ENCODE data around the gene SCT. TPM values are rescaled to one million over a fixed set of nuclear protein-coding genes. Genes with fewer than 3 reads are reported as not detected.

SCT gene
- total RNA-seq, 4 donors from 2014 or later, result not detected

DNA sequence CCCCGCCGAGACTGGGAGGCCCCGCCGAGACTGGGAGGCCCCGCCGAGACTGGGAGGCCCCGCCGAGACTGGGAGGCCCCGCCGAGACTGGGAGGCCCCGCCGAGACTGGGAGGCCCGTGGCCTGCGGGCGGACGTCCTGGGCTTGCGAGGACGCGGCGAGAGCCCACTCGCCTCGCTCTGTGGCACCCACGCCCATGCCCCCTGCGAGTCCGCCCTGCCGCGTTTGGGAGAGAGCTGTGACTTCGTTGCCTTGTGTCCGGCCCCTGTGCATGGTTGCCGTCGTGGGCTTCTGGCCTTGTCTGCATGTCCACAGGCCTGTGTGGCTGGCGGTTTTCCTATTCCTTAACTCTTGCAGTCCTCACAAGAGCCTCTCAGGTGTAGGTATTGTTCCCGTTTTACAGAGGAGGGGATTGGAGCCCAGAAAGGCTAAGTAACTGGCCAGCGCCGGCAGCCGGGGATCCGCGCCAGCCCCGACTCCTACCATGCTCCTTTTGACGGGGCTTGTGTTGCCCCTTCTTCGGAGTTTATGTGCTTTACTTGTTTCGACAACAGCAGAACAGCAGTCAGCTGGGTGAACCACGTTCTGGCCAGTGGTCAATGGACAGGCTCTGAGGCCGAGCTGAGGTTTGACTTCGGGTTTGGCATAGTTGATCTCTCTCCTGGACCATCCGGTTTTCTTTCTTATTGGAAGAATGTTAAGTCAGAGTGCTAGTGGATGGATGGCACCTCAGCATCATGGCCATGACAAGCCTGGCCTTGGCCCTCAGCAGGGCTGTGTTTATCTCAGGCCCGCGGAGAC lies 50.0 kb downstream of the SCT start:
- TF ChIP-seq, protein P1, sequence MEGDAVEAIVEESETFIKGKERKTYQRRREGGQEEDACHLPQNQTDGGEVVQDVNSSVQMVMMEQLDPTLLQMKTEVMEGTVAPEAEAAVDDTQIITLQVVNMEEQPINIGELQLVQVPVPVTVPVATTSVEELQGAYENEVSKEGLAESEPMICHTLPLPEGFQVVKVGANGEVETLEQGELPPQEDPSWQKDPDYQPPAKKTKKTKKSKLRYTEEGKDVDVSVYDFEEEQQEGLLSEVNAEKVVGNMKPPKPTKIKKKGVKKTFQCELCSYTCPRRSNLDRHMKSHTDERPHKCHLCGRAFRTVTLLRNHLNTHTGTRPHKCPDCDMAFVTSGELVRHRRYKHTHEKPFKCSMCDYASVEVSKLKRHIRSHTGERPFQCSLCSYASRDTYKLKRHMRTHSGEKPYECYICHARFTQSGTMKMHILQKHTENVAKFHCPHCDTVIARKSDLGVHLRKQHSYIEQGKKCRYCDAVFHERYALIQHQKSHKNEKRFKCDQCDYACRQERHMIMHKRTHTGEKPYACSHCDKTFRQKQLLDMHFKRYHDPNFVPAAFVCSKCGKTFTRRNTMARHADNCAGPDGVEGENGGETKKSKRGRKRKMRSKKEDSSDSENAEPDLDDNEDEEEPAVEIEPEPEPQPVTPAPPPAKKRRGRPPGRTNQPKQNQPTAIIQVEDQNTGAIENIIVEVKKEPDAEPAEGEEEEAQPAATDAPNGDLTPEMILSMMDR (IDR thresholded peaks at IDR 0.05; ENCODE audit: low read depth), result no peak

Other genes starting within 250 kb of the SCT start
- 1 to 10 TPM in 2 of 4 donors, under 1 TPM in 2; 0.33 to 2.8 (median 1.3) TPM for gene PKP3, start 233.0 kb downstream of the SCT start, total RNA-seq
- gene SIGIRR, start 212.2 kb downstream of the SCT start, total RNA-seq, result 10 to 100 TPM; 18.3 to 43.4 (median 38.0) TPM
- gene ANO9, start 185.2 kb downstream of the SCT start, total RNA-seq, result 1 to 10 TPM in 1 of 4 donors, under 1 TPM in 3; 0.44 to 1.5 (median 0.63) TPM
- gene PTDSS2, start 176.9 kb downstream of the SCT start, total RNA-seq, result 10 to 100 TPM; 19.1 to 77.6 (median 26.2) TPM
- gene RNH1, start 119.9 kb downstream of the SCT start, total RNA-seq, result 100 to 1,000 TPM; 108 to 290 (median 245) TPM
- gene HRAS, start 91.6 kb downstream of the SCT start, total RNA-seq, result 10 to 100 TPM; 33.7 to 53.3 (median 39.9) TPM
- gene LRRC56, start 89.7 kb downstream of the SCT start, total RNA-seq, result under 1 TPM in 1 of 4 donors, not detected in 3; 0.38 TPM
- gene LMNTD2, start 66.4 kb downstream of the SCT start, total RNA-seq, result 1 to 10 TPM in 2 of 4 donors, under 1 TPM in 2; 0.65 to 2.4 (median 1.0) TPM
- gene RASSF7, start 66.2 kb downstream of the SCT start, total RNA-seq, result 1 to 10 TPM in 3 of 4 donors, under 1 TPM in 1; 0.49 to 7.6 (median 4.5) TPM
- 10 to 100 TPM in 3 of 4 donors, 1 to 10 TPM in 1; 9.0 to 28.4 (median 12.6) TPM for gene PHRF1, start 50.7 kb downstream of the SCT start, total RNA-seq
- 10 to 100 TPM in 3 of 4 donors, 1 to 10 TPM in 1; 3.6 to 40.9 (median 17.0) TPM for gene IRF7, start 11.2 kb downstream of the SCT start, total RNA-seq
- gene CDHR5, start 2.2 kb downstream of the SCT start, total RNA-seq, result not detected
- under 1 TPM in 1 of 4 donors, not detected in 3; 0.66 TPM for gene DRD4, start 10.1 kb upstream of the SCT start, total RNA-seq
- gene DEAF1, start 68.0 kb upstream of the SCT start, total RNA-seq, result 10 to 100 TPM; 14.0 to 28.4 (median 18.4) TPM
- 10 to 100 TPM in 3 of 4 donors, 1 to 10 TPM in 1; 8.8 to 32.8 (median 16.3) TPM for gene TMEM80, start 68.6 kb upstream of the SCT start, total RNA-seq
- gene EPS8L2, start 79.0 kb upstream of the SCT start, total RNA-seq, result 10 to 100 TPM in 2 of 4 donors, 1 to 10 TPM in 2; 3.8 to 20.0 (median 9.7) TPM
- 100 to 1,000 TPM; 237 to 459 (median 293) TPM for gene TALDO1, start 120.3 kb upstream of the SCT start, total RNA-seq
- gene GATD1, start 150.3 kb upstream of the SCT start, total RNA-seq, result 10 to 100 TPM in 3 of 4 donors, 1 to 10 TPM in 1; 7.1 to 22.8 (median 14.9) TPM
- not detected for gene CEND1, start 162.9 kb upstream of the SCT start, total RNA-seq
- gene SLC25A22, start 171.1 kb upstream of the SCT start, total RNA-seq, result 10 to 100 TPM in 1 of 4 donors, 1 to 10 TPM in 3; 2.5 to 12.8 (median 3.7) TPM
- gene PIDD1, start 178.1 kb upstream of the SCT start, total RNA-seq, result 10 to 100 TPM in 2 of 4 donors, 1 to 10 TPM in 2; 3.1 to 28.3 (median 9.0) TPM
- gene RPLP2, start 182.8 kb upstream of the SCT start, total RNA-seq, result 1,000 to 10,000 TPM in 3 of 4 donors, 100 to 1,000 TPM in 1; 917 to 1,671 (median 1,426) TPM
- gene PNPLA2, start 191.7 kb upstream of the SCT start, total RNA-seq, result 1,000 to 10,000 TPM in 1 of 4 donors, 100 to 1,000 TPM in 3; 204 to 1,337 (median 369) TPM
- gene CRACR2B, start 200.7 kb upstream of the SCT start, total RNA-seq, result 10 to 100 TPM in 2 of 4 donors, 1 to 10 TPM in 2; 2.3 to 44.6 (median 9.7) TPM
- 1,000 to 10,000 TPM in 1 of 4 donors, 100 to 1,000 TPM in 3; 307 to 1,070 (median 520) TPM for gene CD151, start 205.8 kb upstream of the SCT start, total RNA-seq
- 100 to 1,000 TPM in 3 of 4 donors, 10 to 100 TPM in 1; 80.7 to 158 (median 117) TPM for gene POLR2L, start 215.3 kb upstream of the SCT start, total RNA-seq
- gene TSPAN4, start 215.7 kb upstream of the SCT start, total RNA-seq, result 100 to 1,000 TPM in 3 of 4 donors, 10 to 100 TPM in 1; 67.0 to 219 (median 185) TPM